Erythroblast (primary cell): ENCODE data around the gene IDI2.

ENCODE experiments used
- GATA1 ChIP-seq: IDR thresholded peaks from 2 replicates; pipeline ENCODE4 v1.6.1; 2011; ENCODE audit warnings: low read depth, mild to moderate bottlenecking, control low read depth, low read length, moderate library complexity
- POLR2A ChIP-seq: IDR thresholded peaks from 2 replicates; pipeline ENCODE4 v1.6.1; 2011; ENCODE audit warnings: mild to moderate bottlenecking, low read length

DNA sequence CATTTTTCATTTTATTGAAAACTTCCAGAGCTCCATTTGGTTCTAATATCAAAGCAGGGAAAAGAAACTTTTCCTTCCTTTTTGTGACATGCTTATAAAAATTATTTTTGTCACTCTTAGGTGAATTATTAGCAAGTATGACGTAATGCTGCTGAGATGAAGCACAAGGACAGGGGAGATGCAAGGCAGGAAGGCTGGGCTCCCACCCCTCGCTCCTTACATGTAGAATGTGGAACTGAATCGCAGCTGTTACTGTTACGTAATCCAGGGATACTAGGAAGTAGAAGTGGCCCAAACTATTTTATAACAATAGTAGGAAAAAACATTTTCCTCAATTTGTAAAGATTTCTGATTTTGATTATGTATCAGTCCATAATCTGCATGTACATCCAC lies 54.5 kb downstream of the IDI2 start:
- TF ChIP-seq POLR2A (no peak), GATA1 (no peak)
